Fibroblast of upper back skin (primary cell): Measurements from ENCODE around the gene NOSIP.
"Not testable (repeated sequence)": the region's sequence is repeated elsewhere in the genome, so short reads cannot be mapped to it uniquely, and the experiment has no call there.

Experiments used
- DNase-seq: peaks from one replicate; pipeline ENCODE4 v3.0.0-alpha.2; 2013

The NOSIP gene

DNA sequence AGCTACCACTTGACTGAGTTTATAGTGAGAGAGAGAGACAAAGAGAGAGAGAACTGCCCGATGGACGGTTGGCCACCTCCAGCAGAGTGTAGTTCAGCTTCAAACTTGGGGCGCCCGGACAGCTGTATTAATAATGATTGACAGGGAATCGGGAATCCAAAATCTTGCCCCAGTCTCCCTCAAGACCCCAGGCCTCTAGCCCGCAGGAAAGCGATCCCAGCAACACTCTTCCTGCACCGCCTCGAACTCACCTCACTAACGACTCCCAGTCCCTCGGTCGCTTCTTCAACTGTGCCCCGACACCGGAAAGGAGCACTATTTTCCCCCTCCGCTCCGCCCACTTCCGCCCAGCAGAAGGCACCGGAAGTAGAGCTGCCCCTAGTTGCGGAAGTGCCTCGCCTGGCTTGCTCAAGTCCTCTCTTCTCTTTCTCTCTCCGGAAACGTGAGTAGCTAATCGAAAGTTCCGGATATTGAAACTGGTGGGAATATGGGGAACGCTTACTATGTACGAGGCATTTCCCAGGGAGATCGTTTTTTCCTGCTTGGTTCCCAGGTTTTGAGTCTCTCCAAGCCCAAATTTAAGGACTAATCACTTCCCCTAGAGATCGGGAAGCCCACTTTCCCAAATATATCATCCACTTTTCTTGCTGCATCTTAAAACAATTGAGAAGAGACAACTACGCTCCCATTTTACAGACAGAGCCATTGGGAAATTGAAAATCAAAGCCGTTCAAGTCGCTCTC, at the start of gene NOSIP:
Gene NOSIP, minus strand, starts transcription at position 293 of the 743 bp plus-strand sequence. CDS start 19,865 bp downstream, outside the sequence.
- DNase-seq = peak; percentile 96

GRCh38 chr19:49629659-49630058, 49.3 kb upstream of the NOSIP start:
- DNase-seq = no peak

DNA sequence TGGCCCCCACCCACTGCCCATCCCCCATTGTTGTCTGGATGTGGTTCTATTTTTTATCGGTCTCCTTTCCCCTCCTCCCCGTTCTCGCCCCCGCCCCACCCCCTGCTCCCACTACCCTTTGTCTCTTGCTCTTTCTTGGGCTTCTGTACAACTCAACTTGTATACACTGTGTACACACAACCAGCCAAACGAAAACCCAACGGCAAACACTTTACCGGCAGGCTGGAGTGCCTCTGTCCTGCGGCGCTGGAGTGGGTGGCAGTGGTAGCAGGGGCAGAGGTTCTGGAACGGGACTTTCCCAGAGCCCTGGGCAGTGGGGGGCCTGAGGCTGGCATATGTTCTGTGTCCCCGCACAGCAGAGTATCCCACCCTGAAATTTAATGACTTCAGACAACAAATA, 45.9 kb upstream of the NOSIP start:
- no peak for DNase-seq

DNA sequence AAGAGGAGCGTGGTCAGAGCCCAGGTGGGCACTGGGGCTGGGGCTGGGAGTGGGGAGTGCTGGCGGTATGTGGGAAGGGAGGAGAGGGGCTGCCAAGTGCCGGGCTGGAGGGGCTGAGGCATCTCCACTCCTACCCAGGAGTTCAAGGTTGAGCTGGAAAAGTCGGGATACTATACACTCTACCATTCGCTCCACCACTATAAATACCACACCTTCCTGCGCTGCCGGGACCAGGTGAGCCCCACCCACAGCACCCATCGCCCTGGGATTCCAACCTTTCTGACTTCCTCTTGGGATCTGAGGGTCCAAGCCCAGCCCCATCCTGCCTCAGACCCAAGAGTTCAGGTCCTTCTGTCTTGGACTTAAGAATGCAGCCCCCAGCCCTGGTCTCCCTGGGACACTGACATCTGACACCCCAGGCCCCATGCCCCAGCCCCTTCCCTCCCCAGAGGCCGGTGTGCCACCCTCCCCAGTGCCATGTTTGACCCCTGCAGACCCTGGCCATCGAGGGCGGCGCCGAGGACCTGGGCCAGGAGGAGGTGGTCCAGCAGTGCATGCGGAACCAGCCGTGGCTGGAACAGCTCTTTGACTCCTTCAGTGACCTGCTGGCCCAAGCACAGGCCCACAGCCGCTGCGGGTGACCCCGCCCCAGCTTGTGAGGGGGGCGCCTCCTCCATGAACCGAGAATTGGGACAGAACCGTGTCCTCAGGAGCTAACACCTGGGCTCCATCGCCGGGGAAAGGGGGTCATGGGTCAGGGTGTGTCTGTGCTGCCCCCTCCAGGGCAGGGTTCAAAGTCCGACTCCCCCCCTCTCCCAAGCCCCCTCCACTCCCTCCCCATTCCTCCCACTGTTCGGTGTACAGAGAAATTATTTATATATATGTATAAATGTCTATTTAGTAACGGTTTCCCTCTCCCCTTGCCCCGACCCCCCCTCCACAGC, 44.9 kb upstream of the NOSIP start:
- DNase-seq = no peak

GRCh38 chr19:49617860-49618259, 37.5 kb upstream of the NOSIP start:
- DNase-seq = not testable (repeated sequence)

DNA sequence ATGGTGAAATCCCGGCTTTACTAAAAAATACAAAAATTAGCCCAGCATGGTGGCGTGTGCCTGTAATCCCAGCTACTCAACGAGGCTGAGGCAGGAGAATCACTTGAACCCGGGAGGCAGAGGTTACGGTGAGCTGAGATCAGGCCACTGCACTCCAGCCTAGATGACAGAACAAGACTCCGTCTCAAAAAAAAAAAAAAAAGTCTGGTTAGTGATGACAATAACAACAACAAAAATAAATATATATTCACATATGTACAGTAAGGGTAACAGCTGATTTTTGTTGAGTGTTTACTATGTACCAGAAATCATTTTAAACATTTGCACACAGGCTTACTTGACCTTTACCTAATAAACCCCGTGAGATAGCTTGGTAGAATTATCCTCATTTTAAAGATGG, 36.6 kb upstream of the NOSIP start:
- no peak for DNase-seq

- DNase-seq = no peak
Measured at GRCh38 chr19:49616532-49616931, 36.2 kb upstream of the NOSIP start.

DNA sequence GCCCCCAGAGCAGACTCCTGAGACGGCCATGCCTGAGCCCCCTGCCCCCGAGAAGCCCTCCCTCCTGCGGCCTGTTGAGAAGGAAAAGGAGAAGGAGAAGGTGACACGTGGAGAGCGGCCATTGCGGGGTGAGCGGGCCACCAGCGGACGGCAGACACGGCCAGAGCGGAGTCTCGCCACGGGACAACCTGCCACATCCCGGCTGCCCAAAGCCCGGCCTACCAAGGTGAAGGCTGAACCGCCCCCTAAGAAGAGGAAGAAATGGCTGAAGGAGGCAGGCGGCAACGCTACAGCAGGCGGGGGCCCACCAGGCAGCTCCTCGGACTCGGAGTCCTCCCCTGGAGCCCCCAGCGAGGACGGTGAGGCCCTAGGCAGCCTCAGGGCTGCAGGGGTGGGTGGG, 35.5 kb upstream of the NOSIP start:
- DNase-seq = no peak

GRCh38 chr19:49614096-49614833, 33.9 kb upstream of the NOSIP start:
- peak; percentile 55 for DNase-seq

- no peak for DNase-seq
Measured at GRCh38 chr19:49613374-49613773, 33.0 kb upstream of the NOSIP start.

- DNase-seq = no peak
Measured at GRCh38 chr19:49609499-49610092, 29.2 kb upstream of the NOSIP start.

DNA sequence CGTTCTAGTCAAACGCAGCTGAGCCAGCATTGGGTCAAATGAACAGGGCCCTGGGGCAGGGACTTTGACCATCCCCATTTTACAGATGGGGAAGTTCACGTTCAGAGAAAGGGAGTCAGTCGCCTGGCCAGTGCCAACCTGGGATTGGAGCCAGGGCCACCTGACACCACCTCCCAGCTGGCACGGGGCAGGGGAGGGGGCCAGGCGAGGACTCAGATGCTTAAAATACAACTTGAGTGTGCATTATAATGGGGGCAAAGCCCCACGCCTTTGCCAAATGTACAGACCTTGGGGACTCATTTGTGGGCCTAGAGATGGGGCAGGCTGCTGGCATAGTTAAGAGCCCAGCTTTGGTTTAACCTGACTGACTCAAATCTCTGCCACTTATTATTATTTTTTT, 25.2 kb upstream of the NOSIP start:
- no peak for DNase-seq

- DNase-seq = no peak
Measured at GRCh38 chr19:49602806-49603205, 22.4 kb upstream of the NOSIP start.

GRCh38 chr19:49601482-49602038, 21.2 kb upstream of the NOSIP start:
- DNase-seq = no peak

DNA sequence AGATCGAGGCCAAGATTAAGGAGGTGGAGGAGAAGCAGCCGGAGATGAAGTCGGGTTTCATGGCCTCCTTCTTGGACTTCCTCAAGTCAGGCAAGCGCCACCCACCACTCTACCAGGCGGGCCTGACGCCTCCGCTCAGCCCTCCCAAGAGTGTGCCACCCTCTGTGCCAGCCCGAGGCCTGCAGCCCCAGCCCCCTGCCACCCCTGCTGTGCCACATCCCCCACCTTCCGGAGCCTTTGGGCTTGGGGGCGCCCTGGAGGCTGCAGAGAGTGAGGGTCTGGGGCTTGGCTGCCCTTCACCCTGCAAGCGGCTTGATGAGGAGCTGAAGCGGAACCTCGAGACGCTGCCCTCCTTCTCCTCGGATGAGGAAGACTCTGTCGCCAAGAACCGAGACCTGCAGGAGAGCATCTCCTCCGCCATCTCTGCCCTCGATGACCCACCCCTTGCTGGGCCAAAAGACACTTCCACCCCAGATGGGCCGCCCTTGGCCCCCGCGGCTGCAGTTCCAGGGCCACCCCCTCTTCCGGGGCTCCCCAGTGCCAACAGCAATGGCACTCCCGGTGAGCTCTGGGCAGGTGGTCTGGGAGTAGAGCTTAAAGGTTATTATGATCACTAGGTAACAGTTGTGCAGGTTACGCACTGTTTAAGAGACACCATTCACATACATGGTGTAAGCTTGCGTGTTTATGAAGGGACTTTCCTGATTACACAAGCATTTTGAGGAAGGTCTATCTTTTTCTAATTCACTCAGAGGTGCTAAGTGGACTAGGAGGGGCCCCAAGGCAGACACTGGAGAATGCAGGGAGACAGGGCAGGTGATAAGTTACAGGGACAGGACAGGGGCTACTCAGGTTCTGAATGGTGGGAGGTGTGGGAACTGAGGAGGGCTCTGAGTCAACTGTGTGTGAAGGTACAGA, 19.3 kb upstream of the NOSIP start:
- DNase-seq = no peak

- DNase-seq = no peak
Measured at GRCh38 chr19:49597703-49597974, 17.3 kb upstream of the NOSIP start.

GRCh38 chr19:49596954-49597702, 16.8 kb upstream of the NOSIP start:
- no peak for DNase-seq

- DNase-seq = no peak
Measured at GRCh38 chr19:49596407-49596806, 16.1 kb upstream of the NOSIP start.

DNA sequence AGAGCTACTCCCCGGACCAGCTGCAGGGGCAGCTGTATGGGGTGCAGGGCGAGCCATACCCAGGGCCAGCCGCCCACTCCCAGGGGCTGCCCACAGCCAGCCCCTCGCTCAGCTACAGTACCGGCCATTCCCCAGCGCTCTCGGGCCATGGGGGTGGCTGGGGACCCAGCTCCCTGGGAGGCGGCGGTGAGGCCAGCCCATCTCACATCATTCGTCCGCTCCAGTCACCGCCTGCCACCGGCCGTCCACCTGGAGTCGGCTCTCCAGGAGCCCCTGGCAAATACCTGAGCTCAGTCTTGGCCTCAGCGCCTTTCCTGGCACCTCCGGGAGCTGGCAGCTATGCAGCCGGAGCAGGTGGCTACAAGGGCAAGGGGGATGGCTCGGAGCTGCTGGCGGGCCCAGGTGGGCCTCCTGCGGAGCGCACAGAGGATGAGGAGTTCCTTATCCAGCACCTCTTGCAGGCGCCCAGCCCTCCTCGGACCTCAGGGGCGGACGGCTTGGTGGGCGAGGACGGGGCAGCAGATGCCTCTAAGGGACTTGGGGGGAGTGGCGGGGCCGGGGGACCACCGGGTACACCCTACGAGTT, 15.6 kb upstream of the NOSIP start:
- DNase-seq = no peak

DNA sequence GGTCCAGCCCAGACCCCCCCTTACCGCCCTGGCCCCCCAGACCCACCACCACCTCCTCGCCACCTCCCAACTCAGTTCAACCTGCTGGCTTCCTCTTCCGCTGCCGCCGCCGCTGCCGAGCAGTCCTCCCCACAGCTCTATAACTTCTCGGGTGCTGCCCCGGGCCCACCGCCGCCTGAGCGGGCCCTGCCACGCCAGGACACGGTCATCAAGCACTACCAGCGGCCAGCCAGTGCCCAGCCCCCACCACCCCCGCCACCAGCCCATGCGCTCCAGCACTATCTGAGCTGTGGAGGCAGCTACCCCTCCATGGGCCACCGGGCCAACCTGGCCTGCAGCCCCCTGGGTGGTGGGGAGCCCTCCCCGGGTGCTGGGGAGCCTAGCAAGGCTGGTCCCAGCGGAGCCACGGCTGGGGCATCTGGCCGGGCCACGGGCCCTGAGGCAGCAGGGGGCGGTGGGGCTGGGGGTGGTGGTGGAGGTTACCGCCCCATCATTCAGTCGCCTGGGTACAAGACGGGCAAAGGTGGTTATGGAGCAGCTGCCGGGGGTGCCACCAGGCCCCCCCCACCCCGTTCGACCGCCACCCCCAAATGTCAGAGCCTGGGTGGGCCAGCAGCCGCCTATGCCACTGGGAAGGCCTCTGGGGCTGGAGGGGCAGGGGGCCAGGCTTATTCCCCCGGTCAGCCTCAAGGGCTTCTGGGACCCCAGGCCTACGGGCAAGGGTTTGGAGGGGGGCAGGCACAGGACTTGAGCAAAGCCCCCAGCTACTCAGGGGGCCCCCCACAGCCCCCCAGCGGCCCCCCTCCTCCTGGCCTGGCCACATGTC, 14.8 kb upstream of the NOSIP start:
- no peak for DNase-seq
